HG03520 (cell line): Measurements from ENCODE around the gene CHCHD3.
"Not testable (repeated sequence)": the region's sequence is repeated elsewhere in the genome, so short reads cannot be mapped to it uniquely, and the experiment has no call there.

Experiments
- ATAC-seq: cut with Tn5 transposase; IDR thresholded peaks from one replicate; pipeline ENCODE4 v1.9.1; 2021; ENCODE audit warnings: mild to moderate bottlenecking, moderate library complexity; ENCODE audit not compliant: unreplicated experiment

CHCHD3 gene

GRCh38 chr7:133009426-133010252 is 72.3 kb downstream of the CHCHD3 start:
- no peak for ATAC-seq

GRCh38 chr7:133007961-133008360 is 73.9 kb downstream of the CHCHD3 start:
- no peak for ATAC-seq

GRCh38 chr7:133003052-133003910 is 78.6 kb downstream of the CHCHD3 start:
- no peak for ATAC-seq

- ATAC-seq = no peak
Measured at GRCh38 chr7:133001727-133002126, 80.2 kb downstream of the CHCHD3 start.

- ATAC-seq = no peak
Measured at GRCh38 chr7:132999845-133000244, 82.0 kb downstream of the CHCHD3 start.

GRCh38 chr7:132998763-132999162 is 83.1 kb downstream of the CHCHD3 start:
- ATAC-seq = no peak

GRCh38 chr7:132997505-132997904 is 84.4 kb downstream of the CHCHD3 start:
- ATAC-seq = no peak

- ATAC-seq = no peak
Measured at GRCh38 chr7:132996581-132997242, 85.2 kb downstream of the CHCHD3 start.

GRCh38 chr7:132993377-132994013 is 88.4 kb downstream of the CHCHD3 start:
- ATAC-seq = no peak

- ATAC-seq = no peak
Measured at GRCh38 chr7:132991615-132992587, 90.0 kb downstream of the CHCHD3 start.

- ATAC-seq = no peak
Measured at GRCh38 chr7:132988117-132988516, 93.8 kb downstream of the CHCHD3 start.

- no peak for ATAC-seq
Measured at GRCh38 chr7:132980402-132980801, 101.5 kb downstream of the CHCHD3 start.

GRCh38 chr7:132979524-132979923 is 102.4 kb downstream of the CHCHD3 start:
- ATAC-seq = no peak

- no peak for ATAC-seq
Measured at GRCh38 chr7:132977234-132977633, 104.7 kb downstream of the CHCHD3 start.

GRCh38 chr7:132972745-132973144 is 109.1 kb downstream of the CHCHD3 start:
- ATAC-seq = no peak

- ATAC-seq = no peak
Measured at GRCh38 chr7:132970257-132970656, 111.6 kb downstream of the CHCHD3 start.

- ATAC-seq = no peak
Measured at GRCh38 chr7:132969520-132969919, 112.4 kb downstream of the CHCHD3 start.

GRCh38 chr7:132967470-132967848 is 114.4 kb downstream of the CHCHD3 start:
- ATAC-seq = not testable (repeated sequence)

- ATAC-seq = no peak
Measured at GRCh38 chr7:132966754-132967469, 115.0 kb downstream of the CHCHD3 start.
